ENCODE data around the gene SPATC1L.

The SPATC1L gene

DNA sequence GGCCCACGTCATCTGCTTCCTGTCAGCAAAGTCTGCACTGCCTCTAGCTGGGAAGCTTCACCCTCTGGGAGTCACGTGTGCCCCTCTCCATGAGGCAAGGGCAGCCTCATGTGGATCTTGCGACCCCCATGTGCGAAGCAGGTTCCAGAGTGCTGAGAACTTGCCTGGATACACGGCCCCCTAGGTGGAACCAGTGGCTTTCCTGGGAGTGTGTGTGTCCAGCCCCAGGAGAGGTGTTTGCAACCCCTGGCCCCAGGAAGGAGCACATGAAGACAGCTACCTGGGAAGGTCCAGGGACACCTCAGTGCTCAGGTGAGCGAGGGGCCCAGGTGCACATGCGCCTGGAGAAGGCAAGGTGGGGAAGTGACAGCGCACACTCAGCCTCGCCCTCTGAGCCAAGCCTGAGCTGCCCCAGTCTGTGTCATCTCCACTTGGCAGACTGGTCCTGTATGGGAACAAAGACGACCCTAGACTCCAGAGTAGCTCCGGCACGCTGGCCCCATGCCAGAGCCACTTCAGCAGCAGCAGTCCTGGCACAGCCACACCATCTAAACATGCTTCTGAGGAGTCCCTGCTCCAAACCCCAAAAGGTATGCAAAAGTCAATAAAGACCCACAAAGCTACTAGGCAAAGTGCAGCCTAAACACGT is 35.5 kb upstream of the SPATC1L start:
- no peak overlapping the region for H3K4me3 ChIP-seq (replicated peaks; ENCODE audit: low read depth, low read length)
- no peak for DNase-seq (ENCODE audit: extremely low read depth, low read depth)
- TF ChIP-seq, protein P1, sequence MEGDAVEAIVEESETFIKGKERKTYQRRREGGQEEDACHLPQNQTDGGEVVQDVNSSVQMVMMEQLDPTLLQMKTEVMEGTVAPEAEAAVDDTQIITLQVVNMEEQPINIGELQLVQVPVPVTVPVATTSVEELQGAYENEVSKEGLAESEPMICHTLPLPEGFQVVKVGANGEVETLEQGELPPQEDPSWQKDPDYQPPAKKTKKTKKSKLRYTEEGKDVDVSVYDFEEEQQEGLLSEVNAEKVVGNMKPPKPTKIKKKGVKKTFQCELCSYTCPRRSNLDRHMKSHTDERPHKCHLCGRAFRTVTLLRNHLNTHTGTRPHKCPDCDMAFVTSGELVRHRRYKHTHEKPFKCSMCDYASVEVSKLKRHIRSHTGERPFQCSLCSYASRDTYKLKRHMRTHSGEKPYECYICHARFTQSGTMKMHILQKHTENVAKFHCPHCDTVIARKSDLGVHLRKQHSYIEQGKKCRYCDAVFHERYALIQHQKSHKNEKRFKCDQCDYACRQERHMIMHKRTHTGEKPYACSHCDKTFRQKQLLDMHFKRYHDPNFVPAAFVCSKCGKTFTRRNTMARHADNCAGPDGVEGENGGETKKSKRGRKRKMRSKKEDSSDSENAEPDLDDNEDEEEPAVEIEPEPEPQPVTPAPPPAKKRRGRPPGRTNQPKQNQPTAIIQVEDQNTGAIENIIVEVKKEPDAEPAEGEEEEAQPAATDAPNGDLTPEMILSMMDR (IDR thresholded peaks at IDR 0.05; ENCODE audit: low read depth, low read length, missing control alignments), result no peak

DNA sequence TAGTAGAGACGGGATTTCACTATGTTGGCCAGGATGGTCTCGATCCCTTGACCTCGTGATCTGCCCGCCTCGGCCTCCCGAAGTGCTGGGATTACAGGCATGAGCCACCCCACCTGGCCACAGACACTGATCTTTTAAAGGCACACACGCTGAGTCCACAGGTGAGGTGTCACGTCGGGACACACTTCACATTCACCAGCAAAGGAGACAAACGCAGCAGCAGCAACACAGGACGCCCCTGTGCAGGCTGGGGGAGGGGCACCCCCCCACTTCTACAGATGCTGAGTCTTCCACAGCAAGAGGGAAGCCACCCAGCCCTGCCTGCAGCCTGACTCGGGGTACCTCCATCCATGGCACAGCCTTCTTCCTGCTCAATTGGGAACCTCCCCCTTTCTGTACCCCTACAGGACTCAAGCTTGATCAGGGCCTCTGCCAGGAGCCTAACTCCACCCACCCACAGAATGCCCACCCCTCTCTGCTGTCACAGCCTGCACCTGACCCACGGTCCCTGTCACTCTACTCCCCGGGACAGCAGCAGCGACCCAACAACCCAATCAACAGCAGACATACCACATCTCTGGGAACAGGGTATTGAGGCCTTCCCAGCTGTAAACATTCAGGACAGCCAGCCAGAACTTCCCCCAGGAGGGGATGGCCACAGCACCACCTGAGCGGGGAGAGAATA is 34.8 kb upstream of the SPATC1L start:
- no peak for DNase-seq (ENCODE audit: extremely low read depth, low read depth)
- TF ChIP-seq, protein P1 (IDR thresholded peaks at IDR 0.05; ENCODE audit: low read depth, low read length, missing control alignments), result no peak
- no peak overlapping the region for H3K4me3 ChIP-seq (replicated peaks; ENCODE audit: low read depth, low read length)

DNA sequence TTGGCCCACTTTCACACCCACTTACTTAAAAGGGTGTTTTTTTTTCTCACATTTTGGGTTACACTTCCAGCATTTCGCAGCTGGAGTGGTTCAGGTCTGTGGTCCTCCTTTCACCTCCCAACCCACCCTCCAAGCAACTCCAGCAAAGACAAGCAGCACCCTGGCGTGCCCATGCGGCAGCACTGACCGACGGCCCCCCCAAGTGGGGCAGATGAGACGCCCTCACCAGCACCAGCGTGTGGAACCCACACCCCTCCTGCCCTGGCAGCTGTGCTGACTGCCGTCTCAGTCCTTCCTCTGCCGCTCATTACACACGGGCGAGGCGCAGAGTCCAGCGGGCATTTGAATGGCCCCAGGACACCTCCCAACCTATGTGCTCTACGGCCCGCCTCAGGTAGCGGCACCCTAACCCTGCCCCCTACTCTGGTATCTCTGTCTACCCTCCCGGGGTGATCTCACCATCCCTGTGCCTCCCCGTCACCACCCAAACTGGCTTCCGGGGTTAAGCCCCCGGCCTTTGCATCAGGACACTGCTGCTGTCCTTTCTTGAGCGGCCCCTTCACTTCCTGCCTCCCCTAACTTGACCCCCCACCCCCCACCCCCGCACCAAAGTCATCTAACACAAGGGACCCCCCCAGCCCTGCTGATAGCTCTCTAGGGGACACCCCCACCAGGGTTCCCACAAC is 33.4 kb upstream of the SPATC1L start:
- no peak overlapping the region for H3K4me3 ChIP-seq (replicated peaks; ENCODE audit: low read depth, low read length)
- DNase-seq (ENCODE audit: extremely low read depth, low read depth), result no peak
- TF ChIP-seq, protein P1 (IDR thresholded peaks at IDR 0.05; ENCODE audit: low read depth, low read length, missing control alignments), result no peak

DNA sequence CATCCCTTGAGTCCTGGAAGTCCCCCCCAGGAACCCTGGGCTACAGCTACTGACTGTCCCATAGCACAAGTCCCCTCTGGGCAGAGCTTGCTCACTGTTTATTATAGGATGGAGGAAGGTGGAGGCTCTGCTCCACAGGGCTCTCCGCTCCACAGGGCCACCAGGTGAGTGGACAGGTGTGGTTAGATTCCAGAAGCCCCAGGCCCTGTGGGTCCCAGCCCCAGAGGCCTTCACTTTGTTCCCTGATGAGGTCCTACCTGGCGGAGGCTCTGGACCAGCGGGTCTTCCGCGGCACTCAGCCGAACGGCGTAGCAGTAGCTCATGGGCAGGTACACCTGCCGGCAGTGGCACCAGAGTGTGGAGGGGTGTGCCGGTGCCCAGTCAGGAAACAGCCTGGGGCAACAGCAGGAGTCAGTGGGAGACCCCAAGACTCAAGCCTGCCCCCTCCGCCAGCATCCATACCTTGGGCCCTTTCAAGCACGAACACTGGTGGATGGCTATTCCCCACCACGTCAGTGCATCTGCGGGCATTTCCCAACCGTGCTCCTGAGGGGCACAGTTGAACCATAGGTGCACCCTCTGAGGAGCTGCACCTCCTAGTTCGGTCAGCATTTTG is 32.0 kb upstream of the SPATC1L start:
- no peak for DNase-seq (ENCODE audit: extremely low read depth, low read depth)
- no peak overlapping the region for H3K4me3 ChIP-seq (replicated peaks; ENCODE audit: low read depth, low read length)
- TF ChIP-seq, protein P1 (IDR thresholded peaks at IDR 0.05; ENCODE audit: low read depth, low read length, missing control alignments), result no peak

DNA sequence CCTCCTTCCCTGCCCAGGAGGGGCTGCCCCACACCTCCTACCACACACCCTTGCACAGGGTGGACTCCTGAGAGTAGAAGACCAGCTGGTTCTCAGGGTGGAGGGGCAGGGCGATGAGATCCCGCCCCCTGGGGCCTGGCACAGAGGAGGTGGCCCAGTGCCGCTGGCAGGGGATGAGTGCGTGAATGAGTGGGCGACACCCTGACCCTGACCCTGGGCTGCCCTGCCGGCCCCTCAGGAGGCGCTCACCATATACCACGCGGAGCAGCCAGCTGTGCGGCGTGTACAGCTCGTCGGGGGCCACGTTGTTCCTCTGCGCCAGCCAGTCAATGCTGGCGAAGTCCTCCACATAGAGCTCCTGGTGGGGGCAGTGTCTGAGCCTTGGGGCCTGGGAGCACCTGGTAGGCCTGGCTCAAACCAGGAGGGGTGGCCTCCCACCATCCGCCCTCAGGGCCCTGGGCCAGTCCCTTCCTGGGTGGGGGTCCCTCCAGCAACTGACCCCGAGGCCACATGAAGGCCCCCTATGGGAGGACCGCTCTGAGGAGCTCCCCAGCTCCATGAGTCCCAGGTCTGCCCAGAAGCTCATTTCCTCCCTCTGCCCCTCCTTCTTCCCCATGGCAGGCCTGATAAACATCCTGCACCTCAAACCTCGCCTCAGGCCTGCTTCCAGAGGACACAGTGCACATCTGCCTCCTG is 31.3 kb upstream of the SPATC1L start:
- no peak overlapping the region for H3K4me3 ChIP-seq (replicated peaks; ENCODE audit: low read depth, low read length)
- TF ChIP-seq, protein P1 (IDR thresholded peaks at IDR 0.05; ENCODE audit: low read depth, low read length, missing control alignments), result no peak
- no peak for DNase-seq (ENCODE audit: extremely low read depth, low read depth)

Measured in HFF-Myc (cell line).